ENCODE results near the gene CCNY. TPM values are rescaled to one million over a fixed set of nuclear protein-coding genes. Genes with fewer than 3 reads are reported as not detected.
A peak's percentile ranks its signal among the peaks of the same experiment; 100 is the strongest.

Gene CCNY
- total and polyA plus RNA-seq, 2 of the 13 experiments (the other 11 are each of a cell fraction or from before 2014, with no cell fraction given): 48.2 to 54.7 TPM

DNA sequence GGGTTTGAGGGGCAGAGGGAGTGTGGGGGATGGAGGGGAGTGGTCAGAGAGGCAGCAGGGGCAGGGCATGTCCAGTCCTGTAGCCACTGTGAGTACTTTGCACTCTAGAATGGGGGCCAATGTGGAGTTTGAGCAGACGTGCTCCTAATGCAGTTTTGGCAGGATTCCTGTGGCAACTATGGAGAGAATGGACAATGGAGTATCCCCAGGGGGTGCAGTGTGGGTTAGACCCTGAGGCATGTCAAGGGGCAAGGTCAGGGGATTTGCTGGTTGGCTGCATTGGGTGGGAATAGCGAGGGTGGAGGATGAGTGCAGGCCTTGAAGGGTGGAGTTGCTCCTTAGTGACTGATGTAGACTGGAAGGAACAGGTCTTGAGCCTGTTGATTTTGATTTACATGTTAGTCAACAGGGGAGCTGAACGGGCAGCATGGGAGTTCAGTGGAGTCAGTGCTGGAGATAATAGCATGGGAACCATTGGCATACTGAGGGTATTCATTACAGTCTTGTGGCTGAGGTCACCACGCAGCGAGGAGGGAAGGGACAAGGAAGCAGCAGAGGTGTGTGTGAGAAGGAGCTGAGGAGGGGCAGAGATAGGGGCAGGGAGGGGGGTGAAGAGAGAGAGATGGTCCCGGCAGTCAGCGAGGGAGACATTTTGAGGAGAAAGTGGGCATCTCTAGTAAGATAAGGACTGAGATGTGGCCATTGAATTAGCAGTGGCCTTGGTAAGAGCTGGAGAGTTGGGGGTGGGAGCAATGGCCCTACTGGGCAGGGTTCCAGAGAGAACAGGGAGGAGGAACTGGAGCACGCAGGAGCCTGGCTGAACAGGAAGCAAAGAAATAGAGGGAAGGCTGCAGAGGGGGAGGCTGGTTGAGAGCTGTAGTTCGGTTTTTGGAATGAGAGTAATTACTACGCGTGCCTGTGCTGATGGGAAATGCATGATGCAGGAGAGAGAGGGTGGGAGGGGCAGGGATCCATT is 112.7 kb downstream of the CCNY start (continued):
- TF ChIP-seq, protein P1, sequence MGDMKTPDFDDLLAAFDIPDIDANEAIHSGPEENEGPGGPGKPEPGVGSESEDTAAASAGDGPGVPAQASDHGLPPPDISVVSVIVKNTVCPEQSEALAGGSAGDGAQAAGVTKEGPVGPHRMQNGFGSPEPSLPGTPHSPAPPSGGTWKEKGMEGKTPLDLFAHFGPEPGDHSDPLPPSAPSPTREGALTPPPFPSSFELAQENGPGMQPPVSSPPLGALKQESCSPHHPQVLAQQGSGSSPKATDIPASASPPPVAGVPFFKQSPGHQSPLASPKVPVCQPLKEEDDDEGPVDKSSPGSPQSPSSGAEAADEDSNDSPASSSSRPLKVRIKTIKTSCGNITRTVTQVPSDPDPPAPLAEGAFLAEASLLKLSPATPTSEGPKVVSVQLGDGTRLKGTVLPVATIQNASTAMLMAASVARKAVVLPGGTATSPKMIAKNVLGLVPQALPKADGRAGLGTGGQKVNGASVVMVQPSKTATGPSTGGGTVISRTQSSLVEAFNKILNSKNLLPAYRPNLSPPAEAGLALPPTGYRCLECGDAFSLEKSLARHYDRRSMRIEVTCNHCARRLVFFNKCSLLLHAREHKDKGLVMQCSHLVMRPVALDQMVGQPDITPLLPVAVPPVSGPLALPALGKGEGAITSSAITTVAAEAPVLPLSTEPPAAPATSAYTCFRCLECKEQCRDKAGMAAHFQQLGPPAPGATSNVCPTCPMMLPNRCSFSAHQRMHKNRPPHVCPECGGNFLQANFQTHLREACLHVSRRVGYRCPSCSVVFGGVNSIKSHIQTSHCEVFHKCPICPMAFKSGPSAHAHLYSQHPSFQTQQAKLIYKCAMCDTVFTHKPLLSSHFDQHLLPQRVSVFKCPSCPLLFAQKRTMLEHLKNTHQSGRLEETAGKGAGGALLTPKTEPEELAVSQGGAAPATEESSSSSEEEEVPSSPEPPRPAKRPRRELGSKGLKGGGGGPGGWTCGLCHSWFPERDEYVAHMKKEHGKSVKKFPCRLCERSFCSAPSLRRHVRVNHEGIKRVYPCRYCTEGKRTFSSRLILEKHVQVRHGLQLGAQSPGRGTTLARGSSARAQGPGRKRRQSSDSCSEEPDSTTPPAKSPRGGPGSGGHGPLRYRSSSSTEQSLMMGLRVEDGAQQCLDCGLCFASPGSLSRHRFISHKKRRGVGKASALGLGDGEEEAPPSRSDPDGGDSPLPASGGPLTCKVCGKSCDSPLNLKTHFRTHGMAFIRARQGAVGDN (CRISPR knock-in tag; IDR thresholded peaks at IDR 0.05): peak; percentile 48; the same call in 1 of the 2 replicates
- TF ChIP-seq LCORL (IDR thresholded peaks at IDR 0.05) (no peak), LCORL (CRISPR knock-in tag; IDR thresholded peaks at IDR 0.05) (peak; percentile 90), EHMT2 (IDR thresholded peaks at IDR 0.05; ENCODE audit: borderline replicate concordance, low read depth, low read length) (peak; percentile 60; the same call in 1 of the 2 replicates), PITX1 (CRISPR knock-in tag; IDR thresholded peaks at IDR 0.05) (0 out of 2 replicates have a peak, but pooled peaks have one; percentile 37), ZNF629 (CRISPR knock-in tag; conservative IDR thresholded peaks at IDR 0.05) (0 out of 2 replicates have a peak, but pooled peaks have one; percentile 11), WIZ (CRISPR knock-in tag; IDR thresholded peaks at IDR 0.05) (no peak), ATM (IDR thresholded peaks at IDR 0.05; ENCODE audit: borderline replicate concordance) (no peak), DMAP1 (CRISPR knock-in tag; IDR thresholded peaks at IDR 0.05) (0 out of 2 replicates have a peak, but pooled peaks have one; percentile 44), ZNF607 (CRISPR knock-in tag; IDR thresholded peaks at IDR 0.05; ENCODE audit: borderline replicate concordance) (no peak), TEAD3 (CRISPR knock-in tag; optimal IDR thresholded peaks at IDR 0.05; ENCODE audit: borderline replicate concordance) (peak; percentile 63), ZNF644 (CRISPR knock-in tag; IDR thresholded peaks at IDR 0.05; ENCODE audit: low read depth) (peak; percentile 82), SIX1 (CRISPR knock-in tag; IDR thresholded peaks at IDR 0.05; ENCODE audit: borderline replicate concordance) (no peak), FOXC1 (CRISPR knock-in tag; IDR thresholded peaks at IDR 0.05; ENCODE audit: borderline replicate concordance) (0 out of 2 replicates have a peak, but pooled peaks have one; percentile 51), NCOA2 (CRISPR knock-in tag; IDR thresholded peaks at IDR 0.05) (peak; percentile 32; the same call in 1 of the 2 replicates), ZBTB7B (CRISPR knock-in tag; IDR thresholded peaks at IDR 0.05) (0 out of 2 replicates have a peak, but pooled peaks have one; percentile 44)
- TF ChIP-seq, protein P2, sequence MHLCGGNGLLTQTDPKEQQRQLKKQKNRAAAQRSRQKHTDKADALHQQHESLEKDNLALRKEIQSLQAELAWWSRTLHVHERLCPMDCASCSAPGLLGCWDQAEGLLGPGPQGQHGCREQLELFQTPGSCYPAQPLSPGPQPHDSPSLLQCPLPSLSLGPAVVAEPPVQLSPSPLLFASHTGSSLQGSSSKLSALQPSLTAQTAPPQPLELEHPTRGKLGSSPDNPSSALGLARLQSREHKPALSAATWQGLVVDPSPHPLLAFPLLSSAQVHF (CRISPR knock-in tag; IDR thresholded peaks at IDR 0.05): no peak
- TF ChIP-seq, protein P3, sequence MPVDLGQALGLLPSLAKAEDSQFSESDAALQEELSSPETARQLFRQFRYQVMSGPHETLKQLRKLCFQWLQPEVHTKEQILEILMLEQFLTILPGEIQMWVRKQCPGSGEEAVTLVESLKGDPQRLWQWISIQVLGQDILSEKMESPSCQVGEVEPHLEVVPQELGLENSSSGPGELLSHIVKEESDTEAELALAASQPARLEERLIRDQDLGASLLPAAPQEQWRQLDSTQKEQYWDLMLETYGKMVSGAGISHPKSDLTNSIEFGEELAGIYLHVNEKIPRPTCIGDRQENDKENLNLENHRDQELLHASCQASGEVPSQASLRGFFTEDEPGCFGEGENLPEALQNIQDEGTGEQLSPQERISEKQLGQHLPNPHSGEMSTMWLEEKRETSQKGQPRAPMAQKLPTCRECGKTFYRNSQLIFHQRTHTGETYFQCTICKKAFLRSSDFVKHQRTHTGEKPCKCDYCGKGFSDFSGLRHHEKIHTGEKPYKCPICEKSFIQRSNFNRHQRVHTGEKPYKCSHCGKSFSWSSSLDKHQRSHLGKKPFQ (CRISPR knock-in tag; IDR thresholded peaks at IDR 0.05; ENCODE audit: insufficient replicate concordance): peak; percentile 78
- TF ChIP-seq, protein P4, sequence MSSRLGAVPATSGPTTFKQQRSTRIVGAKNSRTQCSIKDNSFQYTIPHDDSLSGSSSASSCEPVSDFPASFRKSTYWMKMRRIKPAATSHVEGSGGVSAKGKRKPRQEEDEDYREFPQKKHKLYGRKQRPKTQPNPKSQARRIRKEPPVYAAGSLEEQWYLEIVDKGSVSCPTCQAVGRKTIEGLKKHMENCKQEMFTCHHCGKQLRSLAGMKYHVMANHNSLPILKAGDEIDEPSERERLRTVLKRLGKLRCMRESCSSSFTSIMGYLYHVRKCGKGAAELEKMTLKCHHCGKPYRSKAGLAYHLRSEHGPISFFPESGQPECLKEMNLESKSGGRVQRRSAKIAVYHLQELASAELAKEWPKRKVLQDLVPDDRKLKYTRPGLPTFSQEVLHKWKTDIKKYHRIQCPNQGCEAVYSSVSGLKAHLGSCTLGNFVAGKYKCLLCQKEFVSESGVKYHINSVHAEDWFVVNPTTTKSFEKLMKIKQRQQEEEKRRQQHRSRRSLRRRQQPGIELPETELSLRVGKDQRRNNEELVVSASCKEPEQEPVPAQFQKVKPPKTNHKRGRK (CRISPR knock-in tag; IDR thresholded peaks at IDR 0.05): no peak
- TF ChIP-seq, protein P5, sequence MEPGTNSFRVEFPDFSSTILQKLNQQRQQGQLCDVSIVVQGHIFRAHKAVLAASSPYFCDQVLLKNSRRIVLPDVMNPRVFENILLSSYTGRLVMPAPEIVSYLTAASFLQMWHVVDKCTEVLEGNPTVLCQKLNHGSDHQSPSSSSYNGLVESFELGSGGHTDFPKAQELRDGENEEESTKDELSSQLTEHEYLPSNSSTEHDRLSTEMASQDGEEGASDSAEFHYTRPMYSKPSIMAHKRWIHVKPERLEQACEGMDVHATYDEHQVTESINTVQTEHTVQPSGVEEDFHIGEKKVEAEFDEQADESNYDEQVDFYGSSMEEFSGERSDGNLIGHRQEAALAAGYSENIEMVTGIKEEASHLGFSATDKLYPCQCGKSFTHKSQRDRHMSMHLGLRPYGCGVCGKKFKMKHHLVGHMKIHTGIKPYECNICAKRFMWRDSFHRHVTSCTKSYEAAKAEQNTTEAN (CRISPR knock-in tag; conservative IDR thresholded peaks at IDR 0.05): no peak

Measured in HepG2 (cell line).